ENCODE data around the gene SERPINB1. TPM values are rescaled to one million over a fixed set of nuclear protein-coding genes. Genes with fewer than 3 reads are reported as not detected.
"Not testable (repeated sequence)": the region's sequence is repeated elsewhere in the genome, so short reads cannot be mapped to it uniquely, and the experiment has no call there.

SERPINB1 gene
- total RNA-seq, 4 donors from 2014 or later: 7.7 to 28.2 (median 17.2) TPM

- Histone ChIP-seq H3K27me3 (no peaks in the 10 kb centered on the region), H3K36me3 (no peaks in the 10 kb centered on the region), H3K9me3 (no peaks in the 10 kb centered on the region), H3K4me1 (peaks cover 0 to 5% of the 10 kb centered on the region in 2 donors), H3K4me3 (no peak overlapping the region), H3K27ac (no peak overlapping the region)
- TF ChIP-seq POLR2A (IDR thresholded peaks at IDR 0.05) (no peak), CTCF (IDR thresholded peaks at IDR 0.05) (no peak)
- intact Hi-C loops (cut with DNase I; ENCODE audit: low total_unique reads): no loop called here
- no peak for DNase-seq
Measured at GRCh38 chr6:2861060-2861821, 19.6 kb upstream of the SERPINB1 start.

GRCh38 chr6:2860706-2861059, 19.0 kb upstream of the SERPINB1 start:
- H3K36me3 ChIP-seq; DNase-seq; H3K4me3 ChIP-seq; H3K27me3 ChIP-seq; H3K9me3 ChIP-seq; H3K27ac ChIP-seq; intact Hi-C loops (cut with DNase I; ENCODE audit: low total_unique reads); H3K4me1 ChIP-seq: not testable (repeated sequence)

- H3K9me3 ChIP-seq; H3K4me1 ChIP-seq; H3K27me3 ChIP-seq; H3K27ac ChIP-seq; H3K4me3 ChIP-seq; intact Hi-C loops (cut with DNase I; ENCODE audit: low total_unique reads); H3K36me3 ChIP-seq; DNase-seq: not testable (repeated sequence)
Measured at GRCh38 chr6:2859798-2860705, 18.4 kb upstream of the SERPINB1 start.

GRCh38 chr6:2859185-2859700, 17.6 kb upstream of the SERPINB1 start:
- no peak for DNase-seq
- Histone ChIP-seq H3K4me3 (no peak overlapping the region), H3K36me3 (no peaks in the 10 kb centered on the region), H3K27ac (peak overlapping the region; percentile 53 to 69), H3K9me3 (no peaks in the 10 kb centered on the region), H3K4me1 (no peaks in the 10 kb centered on the region), H3K27me3 (no peaks in the 10 kb centered on the region)
- TF ChIP-seq POLR2A (IDR thresholded peaks at IDR 0.05) (no peak), CTCF (IDR thresholded peaks at IDR 0.05) (no peak)
- intact Hi-C loops (cut with DNase I; ENCODE audit: low total_unique reads): no loop called here

- peak overlapping the region; percentile 53 to 69 for H3K27ac ChIP-seq
- no peaks in the 10 kb centered on the region for H3K36me3 ChIP-seq
- no peak for DNase-seq
- no peaks in the 10 kb centered on the region for H3K4me1 ChIP-seq
- intact Hi-C loops (cut with DNase I; ENCODE audit: low total_unique reads): no loop called here
- TF ChIP-seq POLR2A (IDR thresholded peaks at IDR 0.05) (no peak), CTCF (IDR thresholded peaks at IDR 0.05) (no peak)
- no peaks in the 10 kb centered on the region for H3K27me3 ChIP-seq
- H3K9me3 ChIP-seq: no peaks in the 10 kb centered on the region
- H3K4me3 ChIP-seq: no peak overlapping the region
Measured at GRCh38 chr6:2857580-2858337, 16.1 kb upstream of the SERPINB1 start.

Data from uterus (tissue), 4 donors.